Kidney (tissue), 22 donors: Measurements from ENCODE around the gene ZIC4. TPM values are rescaled to one million over a fixed set of nuclear protein-coding genes. Genes with fewer than 3 reads are reported as not detected.

Source experiments
- DNase-seq, 5 donors: peaks; one replicate each; pipeline ENCODE4 v3.0.0-alpha.2; 2013 to 2020
- FAIRE-seq: peaks from 2 replicates; lab custom pipeline; 2012; peaks lifted over from hg19 to GRCh38; lab: Jason Lieb, UNC
- H3K27ac ChIP-seq, 2 donors: one replicate each; pipeline ENCODE4 v1.7.0; 2013; ENCODE audit warnings: low read depth in 2 of 2, low read length in 2 of 2, inconsistent platforms in 1 of 2
- H3K27me3 ChIP-seq: one replicate; pipeline ENCODE4 v1.7.1; 2013; ENCODE audit warnings: low read length, inconsistent platforms; ENCODE audit not compliant: control insufficient read depth, insufficient read depth
- H3K36me3 ChIP-seq, 3 donors: one replicate each; pipeline versions ENCODE4 v1.7.0 to v1.7.1; 2013; ENCODE audit warnings: low read length in 3 of 3, control low read depth in 1 of 3, inconsistent platforms in 1 of 3; ENCODE audit not compliant: insufficient read depth in 3 of 3, control insufficient read depth in 2 of 3
- H3K4me1 ChIP-seq, 3 donors: one replicate each; pipeline versions ENCODE4 v1.7.0 to v1.7.1; 2013; ENCODE audit warnings: low read length in 3 of 3, inconsistent platforms in 1 of 3, low read depth in 1 of 3; ENCODE audit not compliant: control insufficient read depth in 2 of 3, insufficient read depth in 2 of 3
- H3K4me3 ChIP-seq, 3 donors: one replicate each; pipeline versions ENCODE4 v1.7.0 to v1.8.1; 2013; ENCODE audit warnings: low read length in 3 of 3, control low read depth in 1 of 3, inconsistent platforms in 1 of 3
- H3K9ac ChIP-seq, 3 donors: one replicate each; pipeline versions ENCODE4 v1.7.0 to v1.7.1; 2013; ENCODE audit warnings: low read length in 3 of 3, control low read depth in 1 of 3, inconsistent platforms in 1 of 3
- H3K9me3 ChIP-seq, 3 donors: one replicate each; pipeline versions ENCODE4 v1.7.0 to v1.7.1; 2013; ENCODE audit warnings: low read length in 3 of 3, control low read depth in 1 of 3, inconsistent platforms in 1 of 3; ENCODE audit not compliant: control insufficient read depth in 2 of 3, insufficient read depth in 1 of 3
- CTCF ChIP-seq: IDR thresholded peaks from 3 replicates; pipeline ENCODE4 v1.5.1; 2012; ENCODE audit warnings: mild to moderate bottlenecking, moderate library complexity, borderline replicate concordance; ENCODE audit not compliant: insufficient read depth; ENCODE audit errors: extremely low read depth
- intact Hi-C: fragments of 100-400 bp; cut with DNase I; formaldehyde crosslinking; loops from one replicate; pipeline ENCODE4 v1.11.1; 2022
- long read RNA-seq, 10 donors: library from polyadenylated mRNA in 1 of 10; unstranded in 1 of 10; transcript quantifications; one replicate each; pipeline ENCODE4 v2.0.0 and lab custom pipeline, GENCODE V29; 2021 to 2026
- polyA plus RNA-seq: library from polyadenylated mRNA; stranded (reverse); fragments of 350-450 nt; fragmentation: Illumina TruSeq; extraction: RNeasy Lipid Tissue Mini Kit (QIAGEN cat#74804); gene quantifications from one replicate; pipeline ENCODE4 v1.2.3, GENCODE V29; 2014; ENCODE audit warnings: low read depth, low replicate concordance; ENCODE audit not compliant: insufficient read depth
- total RNA-seq: library from RNA; stranded (reverse); fragmentation: NEBNext Ultra II Directional; extraction: Animal tissue kit (Norgen Biotek cat#: 25700); gene quantifications from one replicate; pipeline ENCODE4 v1.2.1, GENCODE V29; 2021
- donor health status: control.
- donor health status: control.
- donor health status: control.
- donor health status: control.
- donor health status: control.
- donor health status: DM: yes; HTN: yes; CAD: no.
- donor health status: Normal renal cell carcinoma (clear cell type).

Gene ZIC4
- total RNA-seq (not detected), polyA plus RNA-seq (not detected)
- long read RNA-seq, donor 1, result 0 reads
- long read RNA-seq, donor 2, result 0 reads
- long read RNA-seq, donor 3, result 0 reads
- long read RNA-seq, donor 4, result 0 reads
- long read RNA-seq, donor 5, result 0 reads
- long read RNA-seq, donor 6, result 0 reads
- long read RNA-seq, donor 7, result 0 reads
- long read RNA-seq, donor 8, result 0 reads
- long read RNA-seq, donor 9, result 0 reads
- long read RNA-seq, donor 10, result 0 reads

GRCh38 chr3:147406028-147406931 lies at the start of gene ZIC4:
Gene ZIC4 (minus strand): TSS chr3:147406543. CDS start chr3:147402797, 3,746 bp downstream.
- no peak within 1 kb of the TSS for H3K4me3 ChIP-seq
- intact Hi-C loops, result no loop called here

GRCh38 chr3:147449669-147450068 lies 43.3 kb upstream of the ZIC4 start:
- FAIRE-seq, result no peak
- Histone ChIP-seq H3K27ac (no peak overlapping the region), H3K4me1 (no peaks in the 10 kb centered on the region), H3K36me3 (no peaks in the 10 kb centered on the region), H3K9me3 (no peaks in the 10 kb centered on the region), H3K4me3 (no peak overlapping the region), H3K9ac (no peak overlapping the region), H3K27me3 (no peaks in the 10 kb centered on the region)
- intact Hi-C loops, result no loop called here
- DNase-seq, result no peak
- no peak for TF ChIP-seq CTCF

More at GRCh38 chr3:147406028-147406931, at the start of gene ZIC4:
- Histone ChIP-seq H3K9ac (no peak within 1 kb of the TSS), H3K36me3 (no peaks in the 10 kb centered on the region), H3K4me1 (peaks cover 0 to 6% (median 0%) of the 10 kb centered on the region in 3 donors), H3K27me3 (peaks cover 80% of the 10 kb centered on the region), H3K9me3 (no peaks in the 10 kb centered on the region), H3K27ac (no peak within 1 kb of the TSS)
- DNase-seq (no peak), FAIRE-seq (no peak)
- TF ChIP-seq CTCF, result no peak

- no peaks in the 10 kb centered on the region for H3K4me1 ChIP-seq
- no peak overlapping the region for H3K27ac ChIP-seq
- H3K27me3 ChIP-seq, result no peaks in the 10 kb centered on the region
- no peak for TF ChIP-seq CTCF
- intact Hi-C loops, result no loop called here
- no peaks in the 10 kb centered on the region for H3K36me3 ChIP-seq
- H3K9me3 ChIP-seq, result no peaks in the 10 kb centered on the region
- FAIRE-seq, result no peak
- H3K4me3 ChIP-seq, result no peak overlapping the region
- DNase-seq, result no peak
- H3K9ac ChIP-seq, result no peak overlapping the region
These were observed 40.9 kb upstream of the ZIC4 start for GRCh38 chr3:147447224-147447623.
